Dedifferentiated amniotic fluid mesenchymal stem cell (primary cell): ENCODE results near the gene ZNF346.
"Not testable (repeated sequence)": the region's sequence is repeated elsewhere in the genome, so short reads cannot be mapped to it uniquely, and the experiment has no call there.

Experiments
- DNase-seq: peaks from one replicate; pipeline ENCODE4 v3.0.0-alpha.2; 2016; ENCODE audit errors: extremely low spot score

ZNF346 gene

GRCh38 chr5:177022386-177023302 lies at the start of gene ZNF346:
Gene ZNF346 (plus strand): TSS chr5:177022696. CDS start chr5:177022739, 43 bp downstream.
- DNase-seq = peak; percentile 93

DNA sequence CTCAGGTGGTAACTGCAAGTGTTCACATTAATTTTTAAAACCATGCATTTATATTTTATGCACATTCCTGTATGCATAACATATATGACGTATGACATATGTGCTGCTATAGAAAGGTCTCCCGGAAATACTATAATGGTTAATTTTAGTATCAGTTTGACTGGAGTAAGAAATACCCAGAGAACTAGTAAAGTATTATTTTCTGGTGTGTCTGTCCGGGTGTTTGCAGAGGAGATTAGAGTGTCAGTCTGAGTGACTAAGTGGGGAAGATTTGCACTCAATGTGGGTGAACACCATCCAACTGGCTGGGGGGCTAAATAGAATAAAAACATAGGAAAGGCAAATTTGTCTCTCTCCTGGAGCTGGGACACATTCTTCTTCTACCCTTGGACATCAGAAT lies 42.8 kb upstream of the ZNF346 start:
- DNase-seq = no peak

- DNase-seq = no peak
Observed at GRCh38 chr5:176980818-176981217, 41.7 kb upstream of the ZNF346 start.

- not testable (repeated sequence) for DNase-seq
Observed at GRCh38 chr5:176983112-176983511, 39.4 kb upstream of the ZNF346 start.

DNA sequence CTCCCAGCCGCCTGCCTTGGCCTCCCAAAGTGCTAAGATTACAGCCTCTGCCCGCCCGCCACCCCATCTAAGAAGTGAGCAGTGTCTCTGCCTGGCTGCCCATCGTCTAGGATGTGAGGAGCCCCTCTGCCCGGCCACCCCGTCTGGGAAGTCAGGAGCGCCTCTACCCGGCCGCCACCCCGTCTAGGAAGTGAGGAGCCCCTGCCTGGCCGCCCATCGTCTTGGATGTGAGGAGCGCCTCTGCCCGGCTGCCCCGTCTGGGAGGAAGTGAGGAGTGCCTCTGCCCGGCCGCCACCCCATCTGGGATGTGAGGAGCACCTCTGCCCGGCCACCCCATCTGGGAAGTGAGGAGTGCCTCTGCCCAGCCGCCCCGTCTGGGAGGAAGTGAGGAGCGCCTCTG lies 38.9 kb upstream of the ZNF346 start:
- not testable (repeated sequence) for DNase-seq

DNA sequence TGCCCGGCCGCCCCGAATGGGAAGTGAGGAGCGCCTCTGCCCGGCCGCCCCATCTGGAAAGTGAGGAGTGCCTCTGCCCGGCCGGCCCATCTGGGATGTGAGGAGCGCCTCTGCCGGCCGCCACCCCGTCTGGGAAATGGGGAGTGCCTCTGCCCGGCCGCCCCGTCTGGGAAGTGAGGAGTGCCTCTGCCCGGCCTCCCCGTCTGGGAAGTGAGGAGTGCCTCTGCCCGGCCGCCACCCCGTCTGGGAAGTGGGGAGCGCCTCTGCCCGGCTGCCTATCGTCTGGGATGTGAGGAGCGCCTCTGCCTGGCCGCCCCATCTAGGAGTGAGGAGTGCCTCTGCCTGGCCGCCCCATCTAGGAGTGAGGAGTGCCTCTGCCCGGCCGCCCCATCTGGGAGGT lies 38.3 kb upstream of the ZNF346 start:
- DNase-seq = not testable (repeated sequence)

GRCh38 chr5:176985516-176985915 lies 37.0 kb upstream of the ZNF346 start:
- DNase-seq = no peak

DNA sequence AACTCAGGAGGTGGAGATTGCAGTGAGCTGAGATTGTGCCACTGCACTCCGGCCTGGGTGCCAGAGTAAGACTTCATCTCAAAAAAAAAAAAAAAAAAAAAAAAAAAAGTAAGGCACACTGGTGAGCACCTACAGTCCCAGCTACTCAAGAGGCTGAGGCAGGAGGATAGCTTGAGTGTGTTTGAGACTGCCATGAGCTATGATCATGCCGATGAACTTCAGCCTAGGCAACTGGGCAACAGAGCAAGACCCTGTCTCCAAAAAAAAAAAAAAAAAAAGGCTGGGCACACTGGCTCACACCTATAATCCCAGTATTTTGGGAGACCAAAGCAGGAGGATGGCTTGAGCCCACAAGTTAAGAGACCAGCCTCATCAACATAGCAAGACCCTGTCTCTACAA lies 36.2 kb upstream of the ZNF346 start:
- no peak for DNase-seq

DNA sequence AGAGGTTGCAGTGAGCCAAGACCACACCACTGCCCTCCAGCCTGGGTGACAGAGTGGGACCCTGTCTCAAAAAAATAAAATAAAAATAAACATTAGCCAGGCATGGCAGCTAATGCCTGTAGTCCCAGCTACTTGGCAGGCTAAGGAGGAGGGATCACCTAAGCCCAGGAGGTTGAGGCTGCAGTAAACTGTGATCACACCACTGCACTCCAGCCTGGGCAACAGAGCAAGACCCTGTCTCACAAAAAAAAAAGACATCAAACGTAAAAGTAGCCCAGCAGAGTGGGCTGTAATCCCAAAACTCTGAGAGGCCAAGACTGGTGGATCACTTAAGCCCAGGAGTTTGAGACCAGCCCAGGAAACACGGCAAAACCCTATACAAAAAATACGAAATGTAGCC lies 34.9 kb upstream of the ZNF346 start:
- DNase-seq = no peak

- DNase-seq = not testable (repeated sequence)
Observed at GRCh38 chr5:176993081-176993480, 29.4 kb upstream of the ZNF346 start.

DNA sequence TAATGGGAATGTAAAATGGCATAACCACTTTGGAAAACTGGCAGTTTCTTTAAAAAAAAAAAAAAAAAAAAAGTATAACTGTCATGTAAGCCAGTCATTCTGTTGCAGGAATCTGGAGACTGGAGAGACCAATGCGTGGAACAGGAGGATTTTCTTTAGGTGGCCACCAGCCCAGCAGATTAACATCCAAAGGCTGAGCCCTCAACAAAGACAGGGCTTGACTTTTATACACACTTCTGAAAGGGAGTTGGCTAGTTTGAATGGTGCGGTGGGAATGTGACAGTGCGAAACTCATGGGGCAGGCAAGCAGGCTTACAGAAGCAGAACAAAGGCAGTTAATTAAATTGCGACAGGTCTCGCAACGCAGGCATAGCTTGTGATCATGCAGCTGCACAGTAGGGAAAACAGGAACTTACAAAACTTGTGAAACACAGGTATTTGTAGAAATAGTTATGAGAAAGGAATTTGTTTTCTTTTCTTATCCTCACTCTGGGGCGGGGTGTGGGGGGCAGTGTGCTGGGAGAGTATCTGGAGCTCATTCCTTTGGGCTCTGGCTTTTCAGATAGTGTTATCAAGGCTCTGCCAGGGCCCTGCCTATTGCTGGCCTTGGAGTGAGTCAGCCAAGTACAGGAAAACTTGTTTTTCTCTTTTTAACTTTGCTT lies 27.9 kb upstream of the ZNF346 start:
- DNase-seq = no peak

- no peak for DNase-seq
Observed at GRCh38 chr5:176995122-176995490, 27.4 kb upstream of the ZNF346 start.

- DNase-seq = no peak
Observed at GRCh38 chr5:176995896-176996767, 26.4 kb upstream of the ZNF346 start.

DNA sequence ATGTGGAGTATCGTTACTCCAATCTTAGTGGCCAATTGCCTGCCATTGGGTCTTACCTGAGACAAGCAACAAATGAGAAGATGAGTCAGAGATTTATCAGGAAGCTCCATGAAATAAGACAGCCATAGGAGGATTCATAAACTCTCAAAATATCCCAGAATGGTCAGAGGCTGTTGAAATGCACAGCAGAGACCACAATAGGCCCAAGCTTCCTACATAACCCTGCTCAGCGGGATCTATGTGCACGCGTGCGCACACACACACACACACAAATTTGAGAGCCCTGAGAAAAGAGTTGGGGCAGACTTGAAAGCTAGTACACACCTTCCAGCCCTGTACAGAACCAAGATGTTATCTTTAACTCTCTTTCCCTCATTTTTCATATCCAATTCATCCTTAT lies 25.7 kb upstream of the ZNF346 start:
- DNase-seq = no peak

- DNase-seq = no peak
Observed at GRCh38 chr5:176998828-176999227, 23.7 kb upstream of the ZNF346 start.

- DNase-seq = not testable (repeated sequence)
Observed at GRCh38 chr5:176999526-176999925, 23.0 kb upstream of the ZNF346 start.

GRCh38 chr5:177003649-177004048 lies 18.8 kb upstream of the ZNF346 start:
- no peak for DNase-seq

- no peak for DNase-seq
Observed at GRCh38 chr5:177004961-177005360, 17.5 kb upstream of the ZNF346 start.

- DNase-seq = peak; percentile 46
Observed at GRCh38 chr5:177005619-177006264, 16.8 kb upstream of the ZNF346 start.

- DNase-seq = peak; percentile 83
Observed at GRCh38 chr5:177006265-177006972, 16.1 kb upstream of the ZNF346 start, which contains the start of gene UIMC1. Gene UIMC1 (minus strand): TSS chr5:177006779. CDS start chr5:176982615, 24,164 bp downstream.

DNA sequence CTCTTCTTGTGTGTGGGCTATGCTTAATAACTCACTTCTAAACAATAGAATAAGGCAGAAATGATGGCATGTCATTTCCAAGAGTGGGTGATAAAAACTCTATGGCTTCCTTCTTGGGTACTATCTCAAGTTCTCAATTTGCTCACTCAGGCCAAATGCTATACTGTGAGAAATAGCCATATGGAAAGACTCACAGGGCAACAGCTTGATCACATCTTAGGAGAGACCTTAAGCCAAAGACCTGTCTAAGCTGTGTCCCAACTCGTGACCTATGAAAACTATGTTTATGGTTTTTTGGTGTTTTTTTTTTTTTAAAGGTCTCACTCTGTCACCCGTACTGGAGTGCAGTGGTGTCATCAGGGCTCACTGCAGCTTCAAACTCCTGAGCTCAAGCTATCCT lies 13.8 kb upstream of the ZNF346 start:
- no peak for DNase-seq
